Epidermal melanocyte (primary cell): Measurements from ENCODE around the gene S100A7.
"Not testable (repeated sequence)": the region's sequence is repeated elsewhere in the genome, so short reads cannot be mapped to it uniquely, and the experiment has no call there.

ENCODE experiments used
- DNase-seq: peaks from one replicate; pipeline ENCODE4 v3.0.0; 2011; ENCODE audit warnings: low spot score; ENCODE audit not compliant: insufficient read length

S100A7 gene

GRCh38 chr1:153431002-153431401 is 29.4 kb downstream of the S100A7 start:
- no peak for DNase-seq

- no peak for DNase-seq
Observed at GRCh38 chr1:153430561-153430960, 29.9 kb downstream of the S100A7 start.

GRCh38 chr1:153430166-153430553 is 30.3 kb downstream of the S100A7 start:
- no peak for DNase-seq

- DNase-seq: no peak
Observed at GRCh38 chr1:153429266-153430165, 30.9 kb downstream of the S100A7 start.

GRCh38 chr1:153428791-153429190 is 31.7 kb downstream of the S100A7 start:
- no peak for DNase-seq

GRCh38 chr1:153428073-153428638 is 32.3 kb downstream of the S100A7 start:
- DNase-seq: no peak

GRCh38 chr1:153426809-153427208 is 33.6 kb downstream of the S100A7 start:
- DNase-seq: no peak

GRCh38 chr1:153422450-153423068 is 37.9 kb downstream of the S100A7 start:
- DNase-seq: peak; percentile 53

GRCh38 chr1:153420306-153420705 is 40.1 kb downstream of the S100A7 start:
- no peak for DNase-seq

- DNase-seq: not testable (repeated sequence)
Observed at GRCh38 chr1:153419436-153419793, 41.0 kb downstream of the S100A7 start.

- not testable (repeated sequence) for DNase-seq
Observed at GRCh38 chr1:153418758-153419435, 41.6 kb downstream of the S100A7 start.

GRCh38 chr1:153417136-153417888 is 43.1 kb downstream of the S100A7 start:
- no peak for DNase-seq

GRCh38 chr1:153415850-153416570 is 44.4 kb downstream of the S100A7 start, which contains the start of gene S100A7A:
S100A7A (plus strand) TSS chr1:153416520; CDS start chr1:153418083, 1,563 bp downstream.
- DNase-seq: no peak

- DNase-seq: not testable (repeated sequence)
Observed at GRCh38 chr1:153413961-153414360, 46.5 kb downstream of the S100A7 start.
